ENCODE data around the gene KLC1.

The KLC1 gene

DNA sequence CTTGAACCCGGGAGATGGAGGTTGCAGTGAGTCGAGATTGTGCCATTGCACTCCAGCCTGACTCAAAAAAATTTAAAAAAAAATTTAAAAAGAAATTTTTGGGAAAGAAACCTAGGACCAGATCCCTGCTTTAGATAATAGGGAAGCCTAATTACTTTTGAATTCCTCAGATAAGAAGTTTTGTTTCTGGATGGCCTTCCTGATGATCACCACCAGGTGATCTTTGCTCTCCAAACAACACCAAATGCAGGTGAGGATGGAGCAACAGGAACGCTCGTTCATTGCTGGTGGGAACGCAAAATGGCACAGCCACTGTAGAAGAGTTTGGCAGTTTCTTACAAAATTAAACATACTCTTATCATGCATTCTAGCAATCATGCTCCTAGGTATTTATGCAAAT, 28.5 kb upstream of the KLC1 start:
- H4K91ac ChIP-seq (ENCODE audit: low read depth, low read length, poor library complexity) = no peak overlapping the region
- no peak overlapping the region for H2AFZ ChIP-seq (ENCODE audit: low read length)
- H3K4me2 ChIP-seq (ENCODE audit: insufficient read depth, low read length, poor library complexity, severe bottlenecking) = no peak overlapping the region
- no peak overlapping the region for H2BK12ac ChIP-seq (ENCODE audit: low read length)
- WGBS, 2 donors (ENCODE audit: extremely low coverage in 2 of 2, insufficient read length in 2 of 2, insufficient replicate concordance in 1 of 2) = no CpG with 5 or more reads among the region's 5 CpGs
- H3K9me3 ChIP-seq (replicated peaks in 1 of 2; ENCODE audit: control insufficient read depth in 2 of 2, insufficient read depth in 1 of 2, low read depth in 1 of 2, low read length in 2 of 2) = no peaks in the 10 kb centered on the region
- no peak overlapping the region for H4K8ac ChIP-seq (ENCODE audit: low read depth, low read length)
- no peak for DNase-seq (ENCODE audit: low spot score)
- no peak overlapping the region for H2BK15ac ChIP-seq (ENCODE audit: low read length)
- H3K23ac ChIP-seq (ENCODE audit: low read depth, low read length, poor library complexity) = no peak overlapping the region
- no peaks in the 10 kb centered on the region for H3K27me3 ChIP-seq (ENCODE audit: control insufficient read depth in 3 of 3, insufficient read depth in 3 of 3, low read depth in 1 of 3, low read length in 3 of 3)
- H3K4ac ChIP-seq (ENCODE audit: low read length) = no peak overlapping the region
- H3K79me1 ChIP-seq (ENCODE audit: low read depth, low read length) = no peaks in the 10 kb centered on the region
- peaks cover 0 to 10% of the 10 kb centered on the region in 2 donors for H3K36me3 ChIP-seq (replicated peaks in 1 of 2; ENCODE audit: control insufficient read depth in 2 of 2, insufficient read depth in 2 of 2, low read length in 2 of 2)
- no peak overlapping the region for H2BK120ac ChIP-seq (ENCODE audit: low read depth, low read length)
- no peak overlapping the region for H3K9ac ChIP-seq (ENCODE audit: low read depth, low read length, poor library complexity)
- H3K4me1 ChIP-seq (ENCODE audit: control insufficient read depth in 2 of 2, insufficient read depth in 1 of 2, low read depth in 1 of 2, low read length in 2 of 2) = peaks cover 0 to 2% of the 10 kb centered on the region in 2 donors
- H3K4me3 ChIP-seq (ENCODE audit: low read length in 2 of 2) = no peak overlapping the region
- no peak overlapping the region for H3K18ac ChIP-seq (ENCODE audit: low read length)
- H3K14ac ChIP-seq (ENCODE audit: low read length) = no peak overlapping the region
- no peak overlapping the region for H3K27ac ChIP-seq (replicated peaks; ENCODE audit: low read length)
- no peak overlapping the region for H2BK5ac ChIP-seq (ENCODE audit: low read length)
- no peak overlapping the region for H2AK5ac ChIP-seq (ENCODE audit: low read depth, low read length)

DNA sequence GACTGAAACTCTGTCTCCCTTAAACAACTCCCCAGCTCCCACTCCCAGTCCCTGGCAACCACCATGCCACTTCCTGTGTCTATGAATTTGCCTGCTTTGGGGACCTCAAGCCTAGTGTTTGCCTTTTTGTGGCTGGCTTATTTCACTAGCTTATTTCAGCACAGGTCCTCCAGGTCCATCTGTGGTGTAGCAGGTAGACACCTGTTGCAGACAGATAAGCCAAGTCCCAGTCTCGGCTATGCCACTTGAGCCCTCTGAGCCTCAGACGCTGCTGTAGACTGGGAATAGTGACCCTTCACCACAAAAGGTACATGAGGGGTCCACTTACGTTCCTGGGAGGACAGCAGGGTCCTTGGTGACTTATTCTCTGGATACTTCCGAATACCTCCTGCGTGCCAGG, 24.4 kb upstream of the KLC1 start:
- Histone ChIP-seq H2AK5ac (ENCODE audit: low read depth, low read length) (no peak overlapping the region), H3K4me1 (ENCODE audit: control insufficient read depth in 2 of 2, insufficient read depth in 1 of 2, low read depth in 1 of 2, low read length in 2 of 2) (peaks cover 3 to 9% of the 10 kb centered on the region in 2 donors), H4K91ac (ENCODE audit: low read depth, low read length, poor library complexity) (no peak overlapping the region), H2BK5ac (ENCODE audit: low read length) (no peak overlapping the region), H3K4me3 (ENCODE audit: low read length in 2 of 2) (no peak overlapping the region), H3K79me1 (ENCODE audit: low read depth, low read length) (peaks cover 1% of the 10 kb centered on the region), H3K27me3 (ENCODE audit: control insufficient read depth in 3 of 3, insufficient read depth in 3 of 3, low read depth in 1 of 3, low read length in 3 of 3) (no peaks in the 10 kb centered on the region), H3K36me3 (replicated peaks in 1 of 2; ENCODE audit: control insufficient read depth in 2 of 2, insufficient read depth in 2 of 2, low read length in 2 of 2) (no peaks in the 10 kb centered on the region), H3K14ac (ENCODE audit: low read length) (no peak overlapping the region), H3K4me2 (ENCODE audit: insufficient read depth, low read length, poor library complexity, severe bottlenecking) (no peak overlapping the region), H3K9ac (ENCODE audit: low read depth, low read length, poor library complexity) (no peak overlapping the region), H3K27ac (replicated peaks; ENCODE audit: low read length) (no peak overlapping the region), H3K9me3 (replicated peaks in 1 of 2; ENCODE audit: control insufficient read depth in 2 of 2, insufficient read depth in 1 of 2, low read depth in 1 of 2, low read length in 2 of 2) (peaks cover 0 to 1% of the 10 kb centered on the region in 2 donors), H2BK15ac (ENCODE audit: low read length) (no peak overlapping the region), H2BK12ac (ENCODE audit: low read length) (no peak overlapping the region), H3K23ac (ENCODE audit: low read depth, low read length, poor library complexity) (no peak overlapping the region), H3K18ac (ENCODE audit: low read length) (no peak overlapping the region), H2AFZ (ENCODE audit: low read length) (no peak overlapping the region), H4K8ac (ENCODE audit: low read depth, low read length) (no peak overlapping the region), H2BK120ac (ENCODE audit: low read depth, low read length) (no peak overlapping the region), H3K4ac (ENCODE audit: low read length) (no peak overlapping the region)
- no CpG with 5 or more reads among the region's 5 CpGs for WGBS, 2 donors (ENCODE audit: extremely low coverage in 2 of 2, insufficient read length in 2 of 2, insufficient replicate concordance in 1 of 2)
- DNase-seq (ENCODE audit: low spot score) = no peak

DNA sequence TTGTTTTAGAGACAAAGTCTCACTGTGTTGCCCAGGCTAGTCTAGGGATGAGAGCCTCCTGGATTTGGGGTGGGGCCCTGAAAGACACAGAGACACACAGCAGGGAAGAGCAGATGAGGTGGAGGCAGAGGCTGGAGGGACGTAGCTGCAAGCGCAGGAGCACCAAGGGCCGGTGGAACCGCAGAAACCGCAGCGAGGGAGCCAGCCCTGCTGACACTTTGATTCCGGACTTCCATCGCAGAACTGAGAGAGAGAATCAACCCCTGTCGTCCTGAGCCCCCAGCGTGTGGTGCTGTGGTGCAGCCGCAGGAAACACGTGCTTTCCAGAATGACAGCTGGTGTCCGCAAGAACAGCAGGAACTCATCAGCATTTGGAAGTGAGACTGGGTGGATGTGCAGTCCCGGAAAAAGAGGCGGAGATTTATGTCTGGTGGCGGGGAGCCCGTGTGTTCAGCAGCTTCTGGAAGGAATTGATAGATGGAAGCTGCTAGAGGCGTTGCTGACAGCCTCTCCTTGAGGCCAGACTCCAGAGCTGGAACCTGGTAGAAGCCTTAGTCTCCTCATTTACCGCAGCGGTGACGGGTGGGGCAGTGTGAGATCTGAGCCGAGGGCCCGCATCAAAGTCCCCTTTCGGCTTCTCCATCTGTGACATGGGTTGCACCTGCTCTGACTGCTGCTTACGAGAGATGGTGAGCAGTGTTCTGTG, 21.9 kb upstream of the KLC1 start:
- no peak overlapping the region for H4K91ac ChIP-seq (ENCODE audit: low read depth, low read length, poor library complexity)
- peaks cover 1% of the 10 kb centered on the region for H3K79me1 ChIP-seq (ENCODE audit: low read depth, low read length)
- no peak overlapping the region for H2BK15ac ChIP-seq (ENCODE audit: low read length)
- no peak for DNase-seq (ENCODE audit: low spot score)
- no peak overlapping the region for H3K4ac ChIP-seq (ENCODE audit: low read length)
- no peaks in the 10 kb centered on the region for H3K36me3 ChIP-seq (replicated peaks in 1 of 2; ENCODE audit: control insufficient read depth in 2 of 2, insufficient read depth in 2 of 2, low read length in 2 of 2)
- no peak overlapping the region for H2AK5ac ChIP-seq (ENCODE audit: low read depth, low read length)
- H3K4me3 ChIP-seq (ENCODE audit: low read length in 2 of 2) = no peak overlapping the region
- no peak overlapping the region for H2BK12ac ChIP-seq (ENCODE audit: low read length)
- no peaks in the 10 kb centered on the region for H3K27me3 ChIP-seq (ENCODE audit: control insufficient read depth in 3 of 3, insufficient read depth in 3 of 3, low read depth in 1 of 3, low read length in 3 of 3)
- no peak overlapping the region for H3K23ac ChIP-seq (ENCODE audit: low read depth, low read length, poor library complexity)
- H3K14ac ChIP-seq (ENCODE audit: low read length) = peak overlapping the region; percentile 87
- H4K8ac ChIP-seq (ENCODE audit: low read depth, low read length) = no peak overlapping the region
- H3K4me2 ChIP-seq (ENCODE audit: insufficient read depth, low read length, poor library complexity, severe bottlenecking) = no peak overlapping the region
- no CpG with 5 or more reads among the region's 25 CpGs for WGBS, 2 donors (ENCODE audit: extremely low coverage in 2 of 2, insufficient read length in 2 of 2, insufficient replicate concordance in 1 of 2)
- no peak overlapping the region for H3K9ac ChIP-seq (ENCODE audit: low read depth, low read length, poor library complexity)
- no peak overlapping the region for H2BK5ac ChIP-seq (ENCODE audit: low read length)
- no peak overlapping the region for H3K18ac ChIP-seq (ENCODE audit: low read length)
- no peak overlapping the region for H2BK120ac ChIP-seq (ENCODE audit: low read depth, low read length)
- H2AFZ ChIP-seq (ENCODE audit: low read length) = no peak overlapping the region
- no peak overlapping the region for H3K27ac ChIP-seq (replicated peaks; ENCODE audit: low read length)
- peaks cover 3 to 9% of the 10 kb centered on the region in 2 donors for H3K4me1 ChIP-seq (ENCODE audit: control insufficient read depth in 2 of 2, insufficient read depth in 1 of 2, low read depth in 1 of 2, low read length in 2 of 2)
- peaks cover 6 to 8% of the 10 kb centered on the region in 2 donors for H3K9me3 ChIP-seq (replicated peaks in 1 of 2; ENCODE audit: control insufficient read depth in 2 of 2, insufficient read depth in 1 of 2, low read depth in 1 of 2, low read length in 2 of 2)

DNA sequence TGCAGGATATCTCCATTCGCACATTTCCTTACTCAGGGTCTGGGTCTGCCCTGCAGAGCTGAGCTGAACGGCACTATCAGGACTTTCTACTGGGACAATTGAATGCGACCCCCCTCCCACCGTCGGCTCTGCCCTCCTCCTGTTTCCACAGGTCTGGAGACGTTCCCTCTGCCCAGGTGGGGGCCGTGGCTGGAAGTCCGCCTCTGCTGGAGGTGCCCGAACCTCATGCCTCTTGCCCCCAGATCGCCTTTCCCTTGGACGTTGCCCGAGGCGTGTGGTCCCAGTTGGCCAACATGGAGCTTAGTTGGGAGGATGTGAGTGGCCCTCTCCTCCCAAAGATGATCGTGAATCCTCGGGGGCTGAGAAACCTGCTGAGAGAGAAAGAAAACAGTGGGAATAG, 21.2 kb upstream of the KLC1 start:
- Histone ChIP-seq H3K14ac (ENCODE audit: low read length) (peak overlapping the region; percentile 87), H3K79me1 (ENCODE audit: low read depth, low read length) (peaks cover 1% of the 10 kb centered on the region), H3K4me1 (ENCODE audit: control insufficient read depth in 2 of 2, insufficient read depth in 1 of 2, low read depth in 1 of 2, low read length in 2 of 2) (peaks cover 3 to 9% of the 10 kb centered on the region in 2 donors), H4K8ac (ENCODE audit: low read depth, low read length) (no peak overlapping the region), H2AFZ (ENCODE audit: low read length) (no peak overlapping the region), H2AK5ac (ENCODE audit: low read depth, low read length) (no peak overlapping the region), H3K27ac (replicated peaks; ENCODE audit: low read length) (no peak overlapping the region), H3K4me3 (ENCODE audit: low read length in 2 of 2) (no peak overlapping the region), H3K4me2 (ENCODE audit: insufficient read depth, low read length, poor library complexity, severe bottlenecking) (no peak overlapping the region), H3K4ac (ENCODE audit: low read length) (no peak overlapping the region), H2BK5ac (ENCODE audit: low read length) (no peak overlapping the region), H4K91ac (ENCODE audit: low read depth, low read length, poor library complexity) (no peak overlapping the region), H3K36me3 (replicated peaks in 1 of 2; ENCODE audit: control insufficient read depth in 2 of 2, insufficient read depth in 2 of 2, low read length in 2 of 2) (no peaks in the 10 kb centered on the region), H3K9me3 (replicated peaks in 1 of 2; ENCODE audit: control insufficient read depth in 2 of 2, insufficient read depth in 1 of 2, low read depth in 1 of 2, low read length in 2 of 2) (peaks cover 6 to 8% of the 10 kb centered on the region in 2 donors), H3K23ac (ENCODE audit: low read depth, low read length, poor library complexity) (no peak overlapping the region), H2BK15ac (ENCODE audit: low read length) (no peak overlapping the region), H3K18ac (ENCODE audit: low read length) (no peak overlapping the region), H3K27me3 (ENCODE audit: control insufficient read depth in 3 of 3, insufficient read depth in 3 of 3, low read depth in 1 of 3, low read length in 3 of 3) (no peaks in the 10 kb centered on the region), H2BK120ac (ENCODE audit: low read depth, low read length) (no peak overlapping the region), H3K9ac (ENCODE audit: low read depth, low read length, poor library complexity) (no peak overlapping the region), H2BK12ac (ENCODE audit: low read length) (no peak overlapping the region)
- no peak for DNase-seq (ENCODE audit: low spot score)
- WGBS, 2 donors (ENCODE audit: extremely low coverage in 2 of 2, insufficient read length in 2 of 2, insufficient replicate concordance in 1 of 2) = no CpG with 5 or more reads among the region's 15 CpGs

Measured in neuronal stem cell (in vitro differentiated cells).